ENCODE results near the gene VTI1A. TPM values are rescaled to one million over a fixed set of nuclear protein-coding genes. Genes with fewer than 3 reads are reported as not detected.

The VTI1A gene
- total RNA-seq, 2 donors from 2014 or later = 53.3 to 57.5 TPM

DNA sequence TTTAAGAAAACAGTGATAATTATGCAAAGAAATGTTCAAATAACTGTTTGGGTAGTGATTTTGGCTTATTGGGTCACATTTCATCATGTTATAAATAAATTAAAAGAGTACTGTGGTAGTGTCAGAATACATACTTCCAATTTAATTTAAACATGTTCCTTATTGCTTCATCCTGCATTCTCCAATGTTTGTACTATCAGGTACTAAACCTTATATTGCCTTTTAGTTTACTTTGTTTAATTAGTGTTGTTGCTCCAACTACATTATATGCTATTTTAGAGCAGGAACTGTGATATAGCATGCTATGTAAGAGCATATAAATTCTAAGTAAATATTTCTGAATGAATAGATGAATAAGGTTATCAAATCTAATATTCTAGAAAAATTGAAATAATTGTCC lies 40.9 kb downstream of the VTI1A start:
- H3K27ac ChIP-seq = no peak overlapping the region
- no peaks in the 10 kb centered on the region for H3K9me3 ChIP-seq
- no peak overlapping the region for H3K4me3 ChIP-seq
- intact Hi-C loops (cut with DNase I) = loop anchor here (10.0 kb wide), 1 partner anchor 637 kb away; no protein-coding TSS in a partner anchor
- H3K27me3 ChIP-seq (replicated peaks; ENCODE audit: insufficient read depth) = no peaks in the 10 kb centered on the region
- H3K4me1 ChIP-seq (replicated peaks) = no peaks in the 10 kb centered on the region
- TF ChIP-seq POLR2AphosphoS5 (IDR thresholded peaks at IDR 0.05) (no peak), POLR2A (IDR thresholded peaks at IDR 0.05) (no peak)
- TF ChIP-seq, protein P1, sequence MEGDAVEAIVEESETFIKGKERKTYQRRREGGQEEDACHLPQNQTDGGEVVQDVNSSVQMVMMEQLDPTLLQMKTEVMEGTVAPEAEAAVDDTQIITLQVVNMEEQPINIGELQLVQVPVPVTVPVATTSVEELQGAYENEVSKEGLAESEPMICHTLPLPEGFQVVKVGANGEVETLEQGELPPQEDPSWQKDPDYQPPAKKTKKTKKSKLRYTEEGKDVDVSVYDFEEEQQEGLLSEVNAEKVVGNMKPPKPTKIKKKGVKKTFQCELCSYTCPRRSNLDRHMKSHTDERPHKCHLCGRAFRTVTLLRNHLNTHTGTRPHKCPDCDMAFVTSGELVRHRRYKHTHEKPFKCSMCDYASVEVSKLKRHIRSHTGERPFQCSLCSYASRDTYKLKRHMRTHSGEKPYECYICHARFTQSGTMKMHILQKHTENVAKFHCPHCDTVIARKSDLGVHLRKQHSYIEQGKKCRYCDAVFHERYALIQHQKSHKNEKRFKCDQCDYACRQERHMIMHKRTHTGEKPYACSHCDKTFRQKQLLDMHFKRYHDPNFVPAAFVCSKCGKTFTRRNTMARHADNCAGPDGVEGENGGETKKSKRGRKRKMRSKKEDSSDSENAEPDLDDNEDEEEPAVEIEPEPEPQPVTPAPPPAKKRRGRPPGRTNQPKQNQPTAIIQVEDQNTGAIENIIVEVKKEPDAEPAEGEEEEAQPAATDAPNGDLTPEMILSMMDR (IDR thresholded peaks at IDR 0.05) = no peak
- no peaks in the 10 kb centered on the region for H3K36me3 ChIP-seq
- DNase-seq (ENCODE audit: low spot score) = no peak

DNA sequence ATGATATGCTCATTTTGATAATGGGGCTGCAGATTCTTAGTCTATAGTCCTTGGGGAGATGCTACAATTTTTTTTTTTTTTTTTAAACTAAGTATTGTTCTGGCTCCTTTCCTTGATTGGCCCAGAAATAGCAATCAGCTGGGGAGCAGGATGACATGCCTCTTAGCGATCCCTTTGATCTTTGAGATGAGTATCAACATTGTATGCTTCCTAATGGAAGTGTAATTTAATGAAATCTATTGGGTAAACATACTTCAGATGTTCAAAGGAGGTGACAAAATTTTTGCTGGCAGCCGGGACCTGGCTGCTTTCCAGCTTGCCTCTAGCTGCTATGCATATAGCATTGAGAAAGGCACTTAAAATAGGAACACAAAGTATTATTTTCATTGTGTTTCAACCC lies 43.5 kb downstream of the VTI1A start:
- Histone ChIP-seq H3K4me1 (replicated peaks) (no peaks in the 10 kb centered on the region), H3K27ac (no peak overlapping the region), H3K36me3 (no peaks in the 10 kb centered on the region), H3K9me3 (no peaks in the 10 kb centered on the region), H3K4me3 (no peak overlapping the region), H3K27me3 (replicated peaks; ENCODE audit: insufficient read depth) (no peaks in the 10 kb centered on the region)
- 14% methylated on average over 2 of the region's 2 CpGs for WGBS
- TF ChIP-seq POLR2AphosphoS5 (IDR thresholded peaks at IDR 0.05) (no peak), POLR2A (IDR thresholded peaks at IDR 0.05) (no peak)
- TF ChIP-seq, protein P1 (IDR thresholded peaks at IDR 0.05) = no peak
- DNase-seq (ENCODE audit: low spot score) = no peak
- intact Hi-C loops (cut with DNase I) = no loop called here

DNA sequence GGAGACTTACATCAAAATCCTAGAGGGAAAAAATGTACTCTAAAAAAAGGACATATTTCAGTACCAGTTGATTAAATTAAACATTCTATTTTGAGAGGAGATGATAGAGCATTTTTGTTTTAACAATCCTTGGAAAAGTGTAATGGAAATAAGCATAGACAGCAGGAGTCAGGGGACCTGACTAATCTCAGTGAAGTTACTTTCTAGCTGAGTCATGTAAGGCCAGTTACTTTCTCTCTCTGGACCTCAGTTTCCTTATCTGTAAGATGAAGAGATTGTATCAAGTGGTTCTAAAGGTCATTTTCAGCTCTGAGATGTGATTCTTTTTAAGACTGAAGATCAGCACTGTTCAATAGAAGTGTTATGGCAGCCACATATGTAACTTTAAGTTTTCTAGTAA lies 44.1 kb downstream of the VTI1A start:
- H3K9me3 ChIP-seq = no peaks in the 10 kb centered on the region
- H3K27ac ChIP-seq = no peak overlapping the region
- TF ChIP-seq POLR2AphosphoS5 (IDR thresholded peaks at IDR 0.05) = no peak
- TF ChIP-seq, protein P1 (IDR thresholded peaks at IDR 0.05) = no peak
- no peak for TF ChIP-seq POLR2A (IDR thresholded peaks at IDR 0.05)
- DNase-seq (ENCODE audit: low spot score) = no peak
- H3K4me1 ChIP-seq (replicated peaks) = no peaks in the 10 kb centered on the region
- no peaks in the 10 kb centered on the region for H3K27me3 ChIP-seq (replicated peaks; ENCODE audit: insufficient read depth)
- H3K4me3 ChIP-seq = no peak overlapping the region
- H3K36me3 ChIP-seq = no peaks in the 10 kb centered on the region
- intact Hi-C loops (cut with DNase I) = no loop called here

DNA sequence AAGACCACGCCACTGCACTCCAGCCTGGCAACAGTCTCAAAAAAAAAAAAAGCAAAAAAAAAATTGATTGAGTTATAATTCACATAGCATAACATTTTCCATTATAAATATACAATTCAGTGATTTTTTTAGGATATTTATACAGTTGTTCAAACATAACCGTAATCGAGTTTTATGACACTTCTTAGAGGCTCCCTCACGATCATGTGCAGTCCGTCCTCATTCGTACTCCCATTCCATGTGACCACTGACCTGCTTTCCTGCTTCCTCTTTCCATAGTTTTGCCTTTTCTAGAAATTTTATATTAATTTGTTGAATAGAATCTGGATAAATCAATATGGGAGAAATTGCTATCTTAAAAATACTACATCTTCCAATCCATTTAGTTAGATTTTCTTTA lies 45.7 kb downstream of the VTI1A start:
- H3K27ac ChIP-seq = no peak overlapping the region
- no peaks in the 10 kb centered on the region for H3K4me1 ChIP-seq (replicated peaks)
- WGBS = 95% methylated on average over 6 of the region's 6 CpGs
- DNase-seq (ENCODE audit: low spot score) = no peak
- TF ChIP-seq, protein P1 (IDR thresholded peaks at IDR 0.05) = no peak
- TF ChIP-seq POLR2A (IDR thresholded peaks at IDR 0.05) (no peak), POLR2AphosphoS5 (IDR thresholded peaks at IDR 0.05) (no peak)
- intact Hi-C loops (cut with DNase I) = no loop called here
- no peaks in the 10 kb centered on the region for H3K27me3 ChIP-seq (replicated peaks; ENCODE audit: insufficient read depth)
- H3K4me3 ChIP-seq = no peak overlapping the region
- no peaks in the 10 kb centered on the region for H3K36me3 ChIP-seq
- H3K9me3 ChIP-seq = no peaks in the 10 kb centered on the region

DNA sequence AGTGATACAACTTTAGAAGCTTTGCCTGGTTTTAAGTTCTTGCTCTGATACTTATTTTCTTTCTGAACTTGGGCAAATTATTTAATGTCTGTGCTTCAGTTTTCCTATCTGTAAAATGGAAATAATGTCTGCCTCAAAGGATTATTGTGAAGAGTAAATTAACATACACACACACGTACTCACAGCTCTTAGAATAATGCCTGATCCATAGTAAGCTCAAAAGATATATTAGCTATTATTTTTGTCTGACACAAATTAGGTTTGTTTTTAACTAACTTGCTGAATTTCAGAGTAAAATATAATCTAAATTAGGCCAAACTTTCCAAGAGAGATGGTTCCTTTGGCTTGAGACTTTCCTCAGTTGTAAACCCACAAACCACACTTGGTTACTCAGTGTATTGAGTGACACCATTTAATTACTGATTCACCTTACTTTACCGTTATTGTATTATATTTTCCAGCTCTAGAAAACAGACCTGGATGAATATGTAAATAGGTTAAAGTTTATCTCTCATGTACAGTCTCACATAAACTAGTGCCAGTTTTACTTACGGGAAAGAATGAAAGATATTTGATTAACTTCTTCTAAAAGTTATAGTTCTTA lies 50.4 kb downstream of the VTI1A start:
- H3K4me3 ChIP-seq = no peak overlapping the region
- H3K4me1 ChIP-seq (replicated peaks) = no peaks in the 10 kb centered on the region
- no peak for TF ChIP-seq POLR2AphosphoS5 (IDR thresholded peaks at IDR 0.05)
- TF ChIP-seq, protein P1 (IDR thresholded peaks at IDR 0.05) = no peak
- TF ChIP-seq POLR2A (IDR thresholded peaks at IDR 0.05) = no peak
- H3K27ac ChIP-seq = no peak overlapping the region
- H3K9me3 ChIP-seq = no peaks in the 10 kb centered on the region
- H3K27me3 ChIP-seq (replicated peaks; ENCODE audit: insufficient read depth) = no peaks in the 10 kb centered on the region
- no peaks in the 10 kb centered on the region for H3K36me3 ChIP-seq
- DNase-seq (ENCODE audit: low spot score) = no peak
- intact Hi-C loops (cut with DNase I) = no loop called here
- 89% methylated on average over 3 of the region's 3 CpGs for WGBS
